SIG-M5 treated with dmso at 0.1 percent for 504 hours (cell line): ENCODE results near the gene DDX51.

ENCODE experiments used
- DNase-seq: peaks from one replicate; lab custom pipeline; 2025; ENCODE audit not compliant: unreplicated experiment; lab: John Stamatoyannopoulos, UW

DDX51 gene, protein sequence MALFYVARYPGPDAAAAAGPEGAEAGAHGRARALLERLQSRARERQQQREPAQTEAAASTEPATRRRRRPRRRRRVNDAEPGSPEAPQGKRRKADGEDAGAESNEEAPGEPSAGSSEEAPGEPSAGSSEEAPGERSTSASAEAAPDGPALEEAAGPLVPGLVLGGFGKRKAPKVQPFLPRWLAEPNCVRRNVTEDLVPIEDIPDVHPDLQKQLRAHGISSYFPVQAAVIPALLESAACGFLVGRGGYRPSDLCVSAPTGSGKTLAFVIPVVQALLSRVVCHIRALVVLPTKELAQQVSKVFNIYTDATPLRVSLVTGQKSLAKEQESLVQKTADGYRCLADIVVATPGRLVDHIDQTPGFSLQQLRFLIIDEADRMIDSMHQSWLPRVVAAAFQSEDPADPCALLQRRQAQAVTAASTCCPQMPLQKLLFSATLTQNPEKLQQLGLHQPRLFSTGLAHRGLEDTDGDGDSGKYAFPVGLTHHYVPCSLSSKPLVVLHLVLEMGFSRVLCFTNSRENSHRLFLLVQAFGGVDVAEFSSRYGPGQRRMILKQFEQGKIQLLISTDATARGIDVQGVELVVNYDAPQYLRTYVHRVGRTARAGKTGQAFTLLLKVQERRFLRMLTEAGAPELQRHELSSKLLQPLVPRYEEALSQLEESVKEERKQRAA

DNA sequence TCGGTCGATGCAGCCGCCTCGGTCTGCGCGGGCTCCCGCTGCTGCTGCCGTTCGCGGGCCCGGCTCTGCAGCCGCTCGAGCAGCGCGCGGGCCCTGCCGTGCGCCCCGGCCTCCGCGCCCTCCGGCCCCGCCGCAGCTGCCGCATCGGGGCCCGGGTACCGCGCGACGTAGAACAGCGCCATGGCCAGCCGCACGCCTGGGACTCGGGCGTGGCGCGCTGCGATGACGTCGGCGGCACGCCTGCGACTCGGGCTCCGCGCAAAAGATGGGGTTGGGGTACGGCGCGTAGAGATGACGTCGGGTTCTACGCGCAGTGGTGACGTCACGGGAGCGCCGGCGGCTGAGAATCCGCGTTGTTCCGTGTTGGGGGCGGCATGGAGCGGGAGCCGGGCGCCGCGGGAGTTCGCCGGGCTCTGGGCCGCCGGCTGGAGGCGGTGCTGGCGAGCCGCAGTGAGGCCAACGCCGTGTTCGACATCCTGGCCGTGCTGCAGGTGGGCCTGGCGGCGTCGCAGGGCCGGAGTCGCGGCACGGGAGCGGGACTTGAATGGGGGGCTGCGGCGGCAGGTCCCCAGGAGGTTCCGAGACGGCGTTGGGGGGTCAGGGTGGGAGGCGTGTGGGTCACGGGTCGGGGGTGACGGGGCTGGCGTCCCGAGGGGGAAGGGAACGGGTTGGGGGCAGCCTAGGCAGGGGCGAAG lies at the start of gene DDX51, which contains the start of gene NOC4L:
DDX51 (minus strand) TSS at position 205 of the 695 bp plus-strand sequence; CDS start at position 182, 23 bp downstream.
NOC4L (plus strand) TSS at position 343 of the 695 bp plus-strand sequence; CDS start at position 375, 32 bp downstream.
- DNase-seq = peak; percentile 88

DNA sequence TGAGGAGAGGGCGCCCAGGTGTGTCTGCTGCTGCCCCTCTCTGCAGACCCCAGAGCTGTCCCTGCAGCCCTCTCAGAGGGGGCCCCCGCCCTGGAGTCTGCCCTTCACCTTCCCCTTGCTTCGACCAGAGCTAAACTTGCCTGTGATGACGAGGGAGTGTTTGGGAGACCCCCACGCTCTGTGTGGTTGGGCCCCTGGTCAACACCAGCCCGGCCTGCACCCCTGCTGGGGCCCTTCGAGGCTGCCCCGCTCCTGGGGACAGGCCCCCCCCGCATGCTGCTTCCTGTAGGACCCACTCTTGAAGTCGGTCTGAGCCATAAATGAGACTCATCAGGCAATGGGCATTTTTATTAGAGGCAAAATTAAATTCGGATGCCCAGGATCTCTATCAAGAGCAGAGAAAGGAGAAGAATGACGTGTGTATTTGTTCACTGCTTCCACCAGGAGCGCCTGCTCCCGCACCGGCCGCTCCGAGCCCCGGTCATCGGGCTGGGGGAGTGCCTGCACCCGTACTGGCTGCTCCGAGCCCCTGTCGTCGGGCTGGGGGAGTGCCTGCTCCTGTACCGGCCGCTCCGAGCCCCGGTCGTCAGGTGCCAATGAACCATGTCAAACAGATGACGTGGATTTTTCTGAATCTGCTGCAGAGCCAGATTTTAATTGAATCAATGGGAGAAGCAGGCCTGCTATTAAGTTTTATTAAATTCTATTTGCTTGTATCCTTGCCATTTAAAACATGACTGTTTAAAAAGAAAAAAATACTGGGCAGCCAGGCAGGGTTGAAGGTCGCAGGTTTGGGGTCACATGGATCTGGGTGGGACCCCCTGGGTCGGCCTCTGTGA lies 47.8 kb upstream of the DDX51 start:
- DNase-seq = no peak

DNA sequence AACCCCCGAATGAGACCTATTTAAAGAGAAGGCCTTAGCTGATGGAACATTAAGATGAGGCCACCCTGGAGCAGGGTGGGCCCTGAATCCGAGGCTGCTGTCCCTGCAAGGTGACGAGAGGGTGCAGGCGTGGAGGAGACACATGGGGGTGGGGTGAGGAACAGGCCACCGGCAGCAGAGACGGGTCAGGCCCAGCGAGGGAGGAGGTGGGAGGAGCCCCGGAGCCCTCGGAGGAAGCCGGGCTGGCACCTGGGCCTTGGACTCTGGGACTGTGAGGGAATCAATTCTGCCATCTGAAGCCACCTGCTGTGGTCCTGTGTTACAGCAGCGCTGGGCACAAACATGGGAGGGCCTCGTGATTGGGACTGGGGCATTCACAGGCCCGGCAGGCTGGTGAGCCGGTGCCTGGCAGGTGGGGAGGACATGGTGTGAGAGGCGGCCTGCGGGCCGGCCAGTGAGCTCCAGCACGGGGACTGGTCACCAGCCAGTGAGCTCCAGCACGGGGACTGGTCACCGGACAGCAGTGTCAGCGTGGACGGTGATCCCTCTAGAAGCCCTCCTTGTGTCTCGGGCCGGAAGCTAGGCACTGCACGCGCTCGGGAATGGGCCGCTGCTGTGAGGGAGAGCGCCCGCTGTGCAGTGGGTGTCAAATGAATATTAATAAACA lies 46.8 kb upstream of the DDX51 start:
- DNase-seq = no peak

DNA sequence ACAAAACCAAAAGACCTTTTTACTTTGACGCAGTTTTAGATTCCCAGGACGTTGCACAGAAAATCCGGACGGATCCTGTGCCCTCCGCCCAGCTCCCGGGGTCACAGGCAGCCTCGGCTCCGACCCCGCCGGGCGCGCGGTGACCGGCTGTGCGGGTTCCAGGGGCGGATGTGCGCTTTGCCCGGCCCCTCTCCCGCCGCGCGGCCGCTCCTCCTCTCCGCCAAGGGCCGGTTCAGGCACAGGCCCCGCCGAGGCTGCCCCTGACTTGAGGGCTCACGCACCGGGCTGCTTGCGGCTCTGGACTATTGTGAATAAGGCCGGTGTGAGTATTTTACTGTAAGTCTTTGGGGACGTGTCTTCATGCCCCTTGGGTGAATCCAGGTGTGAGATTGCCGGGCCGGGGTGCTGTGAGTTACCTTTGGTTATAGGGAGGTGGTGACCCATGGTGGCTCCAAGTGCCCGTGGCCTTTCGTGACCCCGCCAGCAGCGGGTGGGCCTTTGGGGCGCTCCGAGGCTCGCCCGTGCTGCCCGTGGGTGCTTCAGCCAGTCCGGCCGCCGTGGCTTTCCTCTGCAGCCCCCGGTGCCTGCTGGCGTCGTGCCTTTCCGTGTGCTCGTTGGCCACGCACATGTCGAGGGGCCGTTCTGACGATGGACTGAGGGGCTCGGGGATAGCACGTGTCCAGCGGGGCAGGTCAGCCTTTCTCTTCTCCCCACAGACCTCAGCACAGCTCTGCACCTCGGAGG lies 46.1 kb upstream of the DDX51 start:
- DNase-seq = no peak

DNA sequence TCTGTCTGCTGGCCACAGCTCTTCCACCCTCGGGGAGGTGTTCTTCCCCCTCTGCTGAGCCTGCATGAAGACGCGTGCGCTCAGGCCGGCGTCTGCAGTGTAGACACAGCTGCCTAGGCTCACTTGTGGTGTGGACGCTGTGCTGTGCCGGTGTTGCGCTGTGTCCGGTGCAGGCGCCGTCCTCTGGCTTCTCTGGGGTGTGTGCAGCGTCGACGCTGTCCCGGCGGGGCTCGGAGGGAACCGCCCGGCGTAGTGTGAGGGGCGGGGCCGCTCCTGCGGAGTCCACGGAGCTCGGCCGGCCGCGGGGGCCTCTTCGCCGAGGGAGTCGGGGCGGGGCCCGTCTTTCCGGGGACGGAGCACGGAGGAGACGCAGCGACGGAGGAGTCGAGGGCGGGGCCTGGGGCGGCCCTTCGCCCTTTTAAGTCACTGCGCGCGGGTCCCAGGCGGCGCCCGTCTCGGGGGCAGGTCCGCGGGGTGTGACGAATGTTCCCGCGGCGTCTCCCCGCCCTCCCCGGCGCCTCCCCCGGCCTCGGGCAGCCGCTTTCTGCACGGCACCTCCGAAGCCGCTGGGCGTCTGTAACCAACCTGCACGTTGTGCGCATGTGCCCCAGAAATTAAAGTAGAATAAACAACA lies 45.4 kb upstream of the DDX51 start:
- peak; percentile 93 for DNase-seq

DNA sequence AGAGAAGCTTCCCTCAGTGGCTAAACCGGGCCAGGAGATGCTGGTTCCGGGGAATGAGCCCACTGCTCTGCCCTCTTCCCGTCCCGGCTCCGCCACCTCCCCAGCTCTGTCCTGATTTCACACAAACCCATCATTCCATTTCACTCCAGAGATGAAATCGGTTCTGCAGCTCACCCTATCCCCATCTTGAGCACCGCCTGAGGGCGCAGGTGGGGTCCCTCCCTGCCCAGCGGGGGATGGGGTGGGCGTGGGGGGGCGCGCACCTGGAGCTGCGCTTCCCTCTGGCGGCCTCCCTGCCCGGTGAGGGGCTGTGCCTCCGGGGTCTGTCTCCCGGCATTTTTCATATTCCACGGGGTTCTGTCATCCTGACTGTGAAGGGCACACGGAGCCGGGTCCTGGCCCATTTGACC lies 44.8 kb upstream of the DDX51 start:
- DNase-seq = no peak

DNA sequence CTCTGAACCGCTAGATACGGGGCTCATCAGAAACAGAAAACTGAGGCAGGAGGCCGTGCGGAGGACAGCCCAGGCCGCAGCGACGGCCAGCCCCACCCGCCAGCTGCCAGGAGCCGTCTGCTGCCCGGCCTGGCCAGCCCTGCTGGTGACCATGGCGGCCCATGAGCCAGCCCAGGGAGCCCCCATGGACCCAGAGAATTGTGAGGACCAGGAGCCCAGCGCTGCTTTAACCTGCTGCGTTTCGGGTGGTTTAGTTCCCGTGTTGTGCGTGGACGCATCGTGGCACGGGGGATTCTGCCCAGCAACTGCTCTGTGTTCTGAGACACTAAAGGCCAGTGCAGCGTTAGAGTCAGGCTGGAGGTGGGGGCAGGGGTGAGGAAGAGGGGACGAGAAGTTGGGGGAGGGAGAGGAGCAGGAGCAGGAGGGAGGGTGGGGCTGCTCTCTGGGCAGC lies 44.4 kb upstream of the DDX51 start:
- no peak for DNase-seq

DNA sequence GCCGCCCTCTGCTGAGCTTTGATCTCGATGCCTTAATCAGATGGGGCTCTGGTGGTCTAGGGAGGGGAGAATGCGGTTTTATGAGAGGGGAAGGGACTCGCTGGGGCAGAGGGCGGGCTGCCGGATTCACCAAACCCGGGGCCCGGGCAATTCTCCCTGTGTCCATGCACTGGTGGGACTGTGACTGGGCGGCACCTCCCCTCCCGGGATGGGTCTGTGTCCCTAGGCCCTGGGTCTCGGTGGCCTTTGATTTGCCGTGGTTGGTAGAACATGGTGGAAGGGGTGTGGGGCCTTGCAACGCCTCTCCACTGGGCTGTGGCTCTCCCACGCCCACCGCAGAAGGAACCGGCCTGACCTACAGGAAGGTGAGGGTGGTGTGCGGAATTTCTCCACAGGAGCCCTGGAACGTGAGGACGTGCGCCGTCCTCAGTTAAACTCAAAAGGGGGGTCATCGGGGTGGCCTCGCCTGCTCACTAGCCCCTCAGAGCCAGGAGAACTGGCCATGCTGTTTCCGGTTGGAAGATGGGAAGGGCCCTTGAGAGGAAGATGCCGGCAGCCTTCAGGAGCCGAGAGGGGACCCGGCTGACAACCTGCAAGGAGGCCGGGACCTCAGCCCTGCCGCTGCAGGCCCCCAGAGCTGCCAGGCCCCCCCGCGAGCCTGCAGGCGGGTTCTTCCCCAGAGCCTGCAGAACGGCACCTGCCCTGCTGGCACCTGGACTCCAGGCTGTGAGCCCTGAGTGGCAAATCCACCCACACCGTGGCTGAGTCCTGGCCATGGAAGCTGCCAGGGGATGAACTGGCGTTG lies 43.7 kb upstream of the DDX51 start:
- no peak for DNase-seq

DNA sequence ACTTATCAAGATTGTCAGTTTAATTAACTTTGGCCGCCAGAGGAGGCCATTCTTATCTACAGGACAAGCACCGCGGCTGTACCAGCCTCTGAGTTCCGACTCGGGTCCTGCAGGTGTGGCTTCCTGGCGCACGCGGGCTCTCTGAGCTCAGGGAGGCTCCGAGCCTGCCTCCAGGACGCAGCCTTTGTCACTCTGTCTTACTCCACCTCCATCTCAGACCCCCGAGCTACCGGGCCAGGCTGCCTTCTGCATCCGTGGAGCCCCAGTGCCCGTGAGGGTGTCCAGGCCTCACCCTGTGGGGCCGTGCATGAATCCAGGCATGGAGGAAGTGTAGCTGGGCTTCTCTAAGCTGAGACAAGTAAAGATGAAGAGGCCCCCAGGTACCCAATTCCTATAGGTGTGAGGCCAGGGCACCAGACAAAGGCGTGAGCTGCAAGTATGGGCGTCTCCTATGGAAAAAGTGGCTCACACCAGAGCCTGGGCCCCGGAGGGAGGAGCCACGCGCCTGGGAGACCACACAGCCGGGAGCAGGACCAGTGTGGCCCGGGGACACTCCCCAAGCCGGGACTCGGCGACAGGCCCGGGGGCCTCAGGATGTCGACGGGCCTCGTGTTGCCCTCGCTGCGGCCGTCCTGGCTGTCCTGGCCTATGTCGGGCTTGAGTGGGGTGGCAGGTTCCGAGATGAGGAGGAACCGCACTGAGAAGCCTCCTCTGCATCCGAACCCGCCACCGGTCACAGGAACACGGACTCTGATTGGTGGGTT lies 42.9 kb upstream of the DDX51 start:
- no peak for DNase-seq

DNA sequence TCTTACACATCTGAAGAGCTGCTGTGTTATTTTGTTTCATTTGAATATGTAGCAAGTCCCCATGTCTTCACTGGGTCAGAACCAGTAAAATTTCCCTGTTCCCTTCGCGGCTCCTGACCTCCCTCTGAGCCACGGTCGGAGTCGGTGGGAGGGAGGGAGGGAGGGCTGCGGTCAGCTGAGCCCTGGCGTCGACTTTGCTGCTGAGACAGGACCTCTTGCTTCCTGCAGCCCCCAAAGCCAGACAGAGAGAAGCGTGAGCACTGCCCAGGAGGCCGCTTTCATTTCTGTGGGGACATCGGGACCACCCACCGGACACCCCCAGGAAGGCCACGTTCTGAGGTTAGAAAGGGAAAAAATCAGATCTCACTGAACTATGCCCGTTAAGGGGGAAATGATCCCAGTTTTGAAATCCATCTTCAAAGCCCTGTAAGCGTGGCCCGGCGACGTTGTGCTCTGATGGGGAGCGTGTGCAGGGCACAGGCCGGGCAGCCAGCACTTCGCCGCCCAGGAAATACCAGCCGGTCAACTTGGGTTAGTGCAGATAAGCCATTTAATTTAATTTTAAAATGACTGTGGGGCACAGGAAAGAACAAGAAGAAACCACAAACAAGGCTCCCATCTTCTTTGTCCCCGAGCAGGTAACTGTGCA lies 42.2 kb upstream of the DDX51 start:
- DNase-seq = no peak

DNA sequence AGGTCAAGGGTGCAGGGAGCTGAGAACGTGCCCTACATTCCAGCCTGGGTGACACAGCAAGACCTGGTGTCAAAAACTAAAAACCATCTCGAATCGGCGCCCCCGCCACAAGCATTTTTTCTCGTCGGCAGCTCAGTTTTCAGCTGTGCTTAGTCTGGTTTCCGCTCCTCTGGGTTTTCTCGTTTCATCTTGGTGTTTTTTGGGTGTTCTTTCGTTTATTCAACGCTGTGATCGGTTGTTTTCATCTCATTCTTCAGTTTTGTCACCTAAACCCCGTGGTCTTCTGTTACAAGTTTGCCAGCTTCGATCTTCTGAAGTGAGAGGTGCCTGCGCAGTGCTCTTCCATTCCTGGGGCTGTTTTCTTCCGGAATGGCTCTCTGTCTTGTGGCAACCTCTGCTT lies 41.6 kb upstream of the DDX51 start:
- DNase-seq = no peak

DNA sequence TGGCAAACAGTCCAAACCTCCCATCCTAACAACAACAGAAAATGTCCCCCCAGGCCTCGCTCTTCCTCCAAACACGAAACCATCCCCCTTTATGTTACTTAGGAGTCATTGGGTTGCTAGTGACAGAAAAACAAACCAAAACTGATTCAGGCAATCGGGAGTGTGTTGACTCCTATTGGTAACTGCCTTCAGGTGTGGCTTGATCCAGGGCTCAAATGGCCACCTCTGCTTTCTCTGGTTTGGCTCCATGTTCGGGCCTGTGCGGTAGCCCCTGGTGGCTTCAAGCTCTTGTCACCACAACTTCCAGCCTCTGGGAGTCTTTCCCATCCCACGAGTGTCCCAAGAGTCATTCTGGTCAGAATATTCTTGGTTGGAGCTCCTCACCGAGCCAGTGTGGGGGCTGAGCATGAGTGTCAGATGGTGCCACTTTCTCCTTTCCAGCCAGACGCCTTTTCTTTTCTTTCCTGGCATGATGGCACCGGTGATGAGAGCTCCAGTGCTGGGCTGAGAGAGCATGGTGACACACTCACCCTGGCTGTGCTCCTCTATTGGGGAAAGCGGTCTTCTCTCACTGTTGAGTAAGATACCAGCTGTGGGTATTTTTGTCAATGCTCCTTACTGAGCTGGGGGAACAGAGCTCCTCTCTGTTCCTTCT lies 38.7 kb upstream of the DDX51 start:
- peak; percentile 62 for DNase-seq

DNA sequence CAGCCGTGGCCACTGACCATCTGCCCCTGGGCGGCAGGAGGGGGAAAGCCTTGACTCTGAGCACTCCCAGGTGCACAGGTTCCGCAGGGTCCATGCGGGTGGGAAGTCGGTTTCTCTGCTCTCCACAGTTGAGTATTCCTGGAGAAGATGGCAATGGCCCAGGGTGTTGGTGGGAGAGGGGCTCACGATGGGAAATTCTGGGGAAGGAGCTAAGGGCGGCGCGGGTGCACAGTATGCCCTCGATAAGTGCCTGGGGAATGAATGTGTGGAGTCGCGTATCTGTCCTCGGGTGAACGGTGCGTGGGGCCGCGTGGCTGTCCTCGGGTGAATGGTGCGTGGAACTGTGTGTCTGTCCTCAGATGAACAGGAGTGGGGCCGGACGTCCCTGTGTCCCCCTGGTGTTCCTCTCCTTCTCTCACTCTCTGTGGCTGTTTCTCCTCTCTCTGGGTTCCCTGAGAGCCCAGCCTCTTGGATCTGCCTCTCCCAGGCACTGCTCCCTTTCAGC lies 38.1 kb upstream of the DDX51 start:
- DNase-seq = no peak

DNA sequence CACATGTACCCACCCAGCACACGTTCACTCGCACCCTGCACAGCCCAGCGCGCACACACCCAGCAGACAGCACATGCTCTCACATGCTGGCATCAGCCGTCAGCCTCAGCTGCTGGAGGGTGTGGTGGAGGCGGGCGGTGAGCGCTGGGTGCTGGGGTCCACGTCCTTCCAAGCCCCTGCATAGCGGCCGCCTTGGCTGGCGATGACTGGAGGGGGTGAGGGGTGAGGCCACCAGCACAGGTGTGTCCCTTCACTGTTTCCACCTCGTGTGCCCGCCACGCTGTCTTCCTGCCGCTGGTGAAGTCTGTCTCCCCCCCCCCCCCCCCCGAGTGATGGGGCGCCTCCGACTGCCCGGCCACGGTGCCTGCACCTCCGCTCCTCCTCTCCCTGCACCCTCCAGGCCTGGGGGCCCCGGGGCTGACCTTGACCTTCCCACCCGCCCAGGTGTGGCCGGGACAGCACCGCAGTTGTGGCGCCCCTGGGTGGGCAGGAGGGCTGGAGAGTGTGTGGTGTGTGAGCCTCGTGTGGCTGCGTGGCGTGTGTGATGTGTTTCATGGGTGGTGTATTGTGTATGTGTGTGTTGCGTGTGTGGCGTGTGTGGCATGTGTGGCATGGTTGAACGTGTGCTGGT lies 37.6 kb upstream of the DDX51 start:
- no peak for DNase-seq

DNA sequence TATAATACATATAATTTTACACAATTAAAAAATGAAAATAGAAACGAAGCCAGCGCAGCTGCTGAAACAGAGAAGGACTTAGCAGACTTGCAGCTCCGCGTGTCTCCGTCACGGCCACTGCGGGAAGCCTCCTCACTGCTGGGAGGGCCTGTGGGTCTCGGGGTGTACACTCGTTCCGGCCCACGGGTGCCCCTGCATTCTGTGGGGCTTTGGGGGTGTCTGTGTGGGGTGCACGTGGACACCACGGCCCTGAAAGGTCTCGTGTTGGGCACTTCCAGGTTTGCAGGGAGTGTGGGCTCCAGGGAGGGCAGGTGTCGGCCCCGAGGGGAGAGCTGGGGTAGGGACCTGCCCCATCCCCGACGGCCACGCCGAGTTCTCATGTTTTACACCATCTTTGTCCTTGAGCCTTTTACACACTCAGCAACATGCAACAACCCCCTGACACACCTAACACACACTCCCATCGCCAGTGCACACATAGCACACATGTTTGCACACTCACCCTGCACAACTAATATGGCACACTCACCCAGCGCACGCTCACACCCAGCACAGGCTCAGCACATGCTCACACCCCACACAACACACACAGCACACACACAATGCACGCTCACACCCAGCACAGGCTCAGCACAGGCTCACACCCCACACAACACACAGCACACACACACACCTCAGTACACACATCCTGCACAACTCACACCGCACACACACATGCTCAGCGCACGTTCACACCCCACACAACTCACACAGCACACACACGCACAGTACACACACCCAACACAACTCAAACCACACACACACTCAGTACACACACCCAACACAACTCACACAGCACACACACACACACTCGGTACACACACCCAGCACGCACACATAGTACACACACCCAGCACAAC lies 36.8 kb upstream of the DDX51 start:
- no peak for DNase-seq
